ENCODE results near the gene NCS1.

Gene NCS1

GRCh38 chr9:130177898-130178805 is 5.9 kb downstream of the NCS1 start:
- DNase-seq, result no peak

GRCh38 chr9:130179331-130179907 is 7.2 kb downstream of the NCS1 start:
- DNase-seq, result no peak

GRCh38 chr9:130180516-130180915 is 8.3 kb downstream of the NCS1 start:
- DNase-seq, result no peak

- no peak for DNase-seq
These were observed 9.6 kb downstream of the NCS1 start for GRCh38 chr9:130181678-130182380.

GRCh38 chr9:130182381-130182909 is 10.2 kb downstream of the NCS1 start:
- DNase-seq, result no peak

- no peak for DNase-seq
These were observed 11.0 kb downstream of the NCS1 start for GRCh38 chr9:130183133-130183762.

- DNase-seq, result no peak
These were observed 12.8 kb downstream of the NCS1 start for GRCh38 chr9:130185017-130185416.

GRCh38 chr9:130185490-130186031 is 13.4 kb downstream of the NCS1 start:
- DNase-seq, result no peak

- DNase-seq, result no peak
These were observed 13.8 kb downstream of the NCS1 start for GRCh38 chr9:130186051-130186450.

- no peak for DNase-seq
These were observed 14.8 kb downstream of the NCS1 start for GRCh38 chr9:130186839-130187522.

- DNase-seq, result no peak
These were observed 15.3 kb downstream of the NCS1 start for GRCh38 chr9:130187523-130187846.

- no peak for DNase-seq
These were observed 16.8 kb downstream of the NCS1 start for GRCh38 chr9:130188860-130189481.

GRCh38 chr9:130189840-130190239 is 17.6 kb downstream of the NCS1 start:
- no peak for DNase-seq

- DNase-seq, result no peak
These were observed 19.0 kb downstream of the NCS1 start for GRCh38 chr9:130191068-130191748.

- no peak for DNase-seq
These were observed 19.5 kb downstream of the NCS1 start for GRCh38 chr9:130191749-130192120.

GRCh38 chr9:130192382-130192999 is 20.3 kb downstream of the NCS1 start:
- no peak for DNase-seq

GRCh38 chr9:130193103-130193502 is 20.9 kb downstream of the NCS1 start:
- DNase-seq, result no peak

GRCh38 chr9:130193531-130194377 is 21.6 kb downstream of the NCS1 start:
- no peak for DNase-seq

GRCh38 chr9:130194378-130194932 is 22.3 kb downstream of the NCS1 start:
- no peak for DNase-seq

Measured in NCI-H1048 (cell line).